Activated T-cell treated with anti-CD3 and anti-CD28 coated beads, Interleukin-2, amount 50 U/mL, for 72 hours (primary cell): ENCODE measurements around the gene MPDZ. TPM values are rescaled to one million over a fixed set of nuclear protein-coding genes. Genes with fewer than 3 reads are reported as not detected.

ENCODE experiments used
- ATAC-seq, 2 donors: fragments of 150-1000 bp; cut with Tn5 transposase; replicated peaks in 1 of 2; 2 replicates each; pipeline ENCODE4 v1.10.0; 2021; ENCODE audit warnings: moderate library complexity in 2 of 2, mild to moderate bottlenecking in 1 of 2
- DNase-seq, 2 donors: peaks; one replicate each; pipeline ENCODE4 v3.0.0; 2021 to 2022; ENCODE audit warnings: mixed read lengths in 1 of 2
- H3K27ac Mint-ChIP-seq: one replicate; pipeline ENCODE4 v1.8.0; 2022; ENCODE audit warnings: mild to moderate bottlenecking, moderate library complexity, mixed read lengths
- H3K27me3 Mint-ChIP-seq: one replicate; pipeline ENCODE4 v1.8.0; 2022; ENCODE audit warnings: low read depth, mixed read lengths
- H3K36me3 Mint-ChIP-seq, 2 donors: one replicate each; pipeline ENCODE4 v1.8.0; 2022; ENCODE audit warnings: mixed read lengths in 2 of 2, mild to moderate bottlenecking in 1 of 2; ENCODE audit not compliant: insufficient read depth in 2 of 2
- H3K4me1 Mint-ChIP-seq: one replicate; pipeline ENCODE4 v1.8.0; 2022; ENCODE audit warnings: low read depth, mixed read lengths
- H3K4me3 Mint-ChIP-seq, 2 donors: one replicate each; pipeline ENCODE4 v1.8.0; 2022; ENCODE audit warnings: mild to moderate bottlenecking in 2 of 2, mixed read lengths in 2 of 2, moderate library complexity in 2 of 2
- H3K9me3 Mint-ChIP-seq, 2 donors: one replicate each; pipeline ENCODE4 v1.8.0; 2022; ENCODE audit warnings: mixed read lengths in 2 of 2
- total RNA-seq, 2 donors: library from RNA; stranded (reverse); gene quantifications; one replicate each; pipeline ENCODE4 v1.2.3, GENCODE V29; 2022

The MPDZ gene
- total RNA-seq, 2 donors from 2014 or later: not detected

DNA sequence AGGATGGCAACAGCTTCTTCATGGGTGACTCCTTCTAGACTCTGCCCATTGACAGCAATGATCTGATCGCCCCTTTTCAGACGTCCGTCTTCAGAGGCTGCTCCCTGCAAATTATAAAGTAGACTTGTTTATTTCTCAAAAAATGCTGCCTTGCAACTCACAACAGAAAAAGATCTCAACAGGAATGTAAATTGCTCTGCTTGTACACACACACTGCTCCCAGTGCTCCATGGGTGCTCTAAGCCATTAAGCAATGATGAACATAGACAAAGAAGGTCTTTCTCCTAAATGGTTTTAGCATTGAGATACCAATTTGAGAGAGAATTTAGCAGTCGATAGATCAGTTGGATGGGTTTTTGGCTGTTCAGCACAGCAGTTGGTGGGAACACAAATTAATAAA, 172.5 kb downstream of the MPDZ start:
- DNase-seq (no peak), ATAC-seq (no peak)
- H3K9me3 Mint-ChIP-seq: peaks cover 1 to 6% of the 10 kb centered on the region in 2 donors
- H3K27me3 Mint-ChIP-seq: no peaks in the 10 kb centered on the region
- no peak overlapping the region for H3K27ac Mint-ChIP-seq
- no peaks in the 10 kb centered on the region for H3K36me3 Mint-ChIP-seq
- no peaks in the 10 kb centered on the region for H3K4me1 Mint-ChIP-seq
- H3K4me3 Mint-ChIP-seq: no peak overlapping the region

DNA sequence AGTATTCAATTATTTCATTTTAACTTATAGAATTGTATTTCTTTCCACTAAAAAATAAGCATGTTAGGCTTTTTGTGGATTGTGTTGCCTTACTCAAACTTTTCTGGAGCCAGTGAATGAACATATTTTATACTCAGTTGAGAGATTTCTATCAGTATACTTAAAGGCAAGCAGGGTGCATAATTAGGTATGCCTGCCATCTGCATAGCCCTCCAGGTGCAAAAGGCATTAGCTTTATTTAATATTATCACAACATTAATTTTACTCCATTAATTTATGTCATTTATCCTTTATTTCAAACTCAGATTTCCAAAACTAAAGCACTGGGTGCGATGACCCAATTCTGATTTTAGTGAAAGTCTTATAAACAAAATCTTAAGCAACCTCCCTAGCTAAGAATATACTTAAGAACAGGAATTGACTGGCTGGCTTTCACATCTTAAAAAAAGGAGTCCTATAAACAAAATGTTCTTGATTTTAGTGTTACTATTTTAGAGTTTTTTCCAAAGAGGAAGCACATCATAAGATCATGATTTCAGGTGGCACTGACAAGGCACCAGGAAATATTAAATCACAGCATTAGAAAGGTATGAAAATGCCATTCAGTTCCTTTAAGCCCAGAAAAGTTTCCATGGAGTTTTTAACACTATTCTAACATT, 178.4 kb downstream of the MPDZ start:
- Mint-ChIP-seq H3K36me3 (no peaks in the 10 kb centered on the region), H3K9me3 (peaks cover 0 to 5% of the 10 kb centered on the region in 2 donors), H3K4me1 (no peaks in the 10 kb centered on the region), H3K27ac (no peak overlapping the region), H3K27me3 (no peaks in the 10 kb centered on the region), H3K4me3 (no peak overlapping the region)
- ATAC-seq (no peak), DNase-seq (no peak)

DNA sequence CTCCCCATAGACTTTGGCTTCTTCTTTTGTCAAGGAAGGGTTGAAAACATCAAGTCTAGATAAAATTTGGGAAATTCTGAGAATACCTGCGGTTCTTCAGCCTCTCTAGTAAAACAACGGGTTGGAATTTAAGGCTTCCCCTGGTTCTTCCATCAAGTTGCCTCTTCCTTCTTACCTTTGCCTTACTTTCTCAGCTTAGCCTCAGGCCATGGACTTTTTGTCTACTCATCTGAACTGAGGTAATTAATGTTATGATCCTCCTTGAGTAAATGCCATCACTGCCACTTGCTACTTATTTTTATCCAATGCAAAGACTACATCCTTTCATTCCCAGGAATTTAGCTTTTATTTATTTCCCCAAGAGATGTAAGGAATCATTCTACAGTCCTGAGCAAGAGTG, 184.4 kb downstream of the MPDZ start:
- Mint-ChIP-seq H3K27me3 (no peaks in the 10 kb centered on the region), H3K9me3 (peaks cover 2 to 9% of the 10 kb centered on the region in 2 donors), H3K36me3 (no peaks in the 10 kb centered on the region), H3K4me3 (no peak overlapping the region), H3K4me1 (no peaks in the 10 kb centered on the region), H3K27ac (no peak overlapping the region)
- DNase-seq (no peak), ATAC-seq (no peak)

DNA sequence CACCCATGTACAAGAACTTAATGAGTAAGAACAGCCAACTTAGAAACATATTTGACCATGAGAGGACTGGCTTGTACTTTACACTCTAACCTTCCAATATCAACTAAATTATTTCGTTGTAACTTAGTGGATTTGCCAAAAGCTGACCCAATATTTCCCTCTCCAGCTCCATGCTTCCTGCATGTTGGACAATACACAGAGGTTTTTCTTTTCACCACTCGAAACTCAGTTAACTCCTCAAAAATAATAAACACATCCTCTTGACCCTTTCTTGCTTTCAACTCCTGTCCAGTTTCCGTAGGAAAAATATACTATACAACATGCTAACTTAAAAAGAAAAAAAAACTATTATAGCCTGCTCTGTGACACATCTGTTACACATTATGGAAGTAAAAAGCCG, 188.9 kb downstream of the MPDZ start:
- ATAC-seq (no peak), DNase-seq (no peak)
- Mint-ChIP-seq H3K4me1 (no peaks in the 10 kb centered on the region), H3K4me3 (no peak overlapping the region), H3K9me3 (peaks cover 2 to 6% of the 10 kb centered on the region in 2 donors), H3K27me3 (no peaks in the 10 kb centered on the region), H3K36me3 (no peaks in the 10 kb centered on the region), H3K27ac (no peak overlapping the region)

DNA sequence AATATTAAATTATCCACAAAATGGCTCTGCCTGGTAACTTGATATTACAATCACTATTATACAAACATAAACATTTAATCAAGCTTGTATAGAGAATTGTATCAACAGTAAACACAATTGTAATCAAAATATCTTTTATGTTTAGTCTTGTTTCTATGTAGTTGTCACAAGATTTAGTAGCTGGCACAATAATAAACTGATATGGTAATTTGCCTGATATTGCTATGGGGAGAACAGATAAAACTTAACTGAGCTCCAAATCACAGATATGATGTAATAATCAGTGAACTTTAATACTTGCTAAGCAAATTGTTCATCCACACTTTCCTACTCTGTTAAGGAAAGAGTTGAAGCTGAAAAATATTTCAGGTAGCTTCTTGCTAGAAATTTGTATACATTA, 189.8 kb downstream of the MPDZ start:
- ATAC-seq (no peak), DNase-seq (no peak)
- no peak overlapping the region for H3K4me3 Mint-ChIP-seq
- H3K9me3 Mint-ChIP-seq: peaks cover 2 to 3% of the 10 kb centered on the region in 2 donors
- H3K36me3 Mint-ChIP-seq: no peaks in the 10 kb centered on the region
- no peak overlapping the region for H3K27ac Mint-ChIP-seq
- H3K27me3 Mint-ChIP-seq: no peaks in the 10 kb centered on the region
- no peaks in the 10 kb centered on the region for H3K4me1 Mint-ChIP-seq

DNA sequence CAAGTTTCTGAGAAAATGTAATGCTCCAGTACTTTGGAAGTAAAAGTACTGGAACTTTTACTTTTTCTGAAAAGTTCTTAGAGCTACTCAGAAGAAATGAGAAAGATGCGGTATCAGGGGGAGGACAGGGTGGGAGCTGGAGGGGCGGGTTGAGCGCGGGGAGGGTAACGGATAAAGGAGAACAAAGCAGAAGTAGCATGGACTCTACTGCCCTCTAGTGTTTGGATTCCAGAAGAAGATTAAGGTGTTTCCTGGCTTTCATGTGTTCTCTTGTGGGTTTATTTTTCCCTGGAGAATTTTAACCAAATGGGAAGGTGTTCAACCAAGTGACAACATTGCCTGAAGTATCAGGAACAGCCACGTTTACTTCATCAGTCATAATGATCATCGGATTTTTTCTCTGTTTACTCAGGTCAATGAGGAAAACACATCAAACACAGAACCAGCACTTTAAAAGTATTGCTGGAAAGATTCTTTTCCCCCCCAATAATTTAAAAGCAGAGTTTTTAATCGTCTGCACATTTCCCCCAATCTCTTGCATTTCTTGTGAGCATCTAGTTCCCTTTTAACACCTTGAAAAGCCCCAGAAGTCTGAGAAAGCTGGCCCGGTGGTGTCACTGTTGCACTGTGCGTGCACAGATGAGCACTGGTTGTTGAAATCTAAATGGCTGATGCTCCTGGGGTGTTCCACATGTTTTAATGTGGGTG, 190.6 kb downstream of the MPDZ start:
- peaks cover 0 to 3% of the 10 kb centered on the region in 2 donors for H3K9me3 Mint-ChIP-seq
- H3K4me1 Mint-ChIP-seq: no peaks in the 10 kb centered on the region
- ATAC-seq (no peak), DNase-seq (no peak)
- H3K27me3 Mint-ChIP-seq: no peaks in the 10 kb centered on the region
- H3K27ac Mint-ChIP-seq: no peak overlapping the region
- no peak overlapping the region for H3K4me3 Mint-ChIP-seq
- no peaks in the 10 kb centered on the region for H3K36me3 Mint-ChIP-seq

DNA sequence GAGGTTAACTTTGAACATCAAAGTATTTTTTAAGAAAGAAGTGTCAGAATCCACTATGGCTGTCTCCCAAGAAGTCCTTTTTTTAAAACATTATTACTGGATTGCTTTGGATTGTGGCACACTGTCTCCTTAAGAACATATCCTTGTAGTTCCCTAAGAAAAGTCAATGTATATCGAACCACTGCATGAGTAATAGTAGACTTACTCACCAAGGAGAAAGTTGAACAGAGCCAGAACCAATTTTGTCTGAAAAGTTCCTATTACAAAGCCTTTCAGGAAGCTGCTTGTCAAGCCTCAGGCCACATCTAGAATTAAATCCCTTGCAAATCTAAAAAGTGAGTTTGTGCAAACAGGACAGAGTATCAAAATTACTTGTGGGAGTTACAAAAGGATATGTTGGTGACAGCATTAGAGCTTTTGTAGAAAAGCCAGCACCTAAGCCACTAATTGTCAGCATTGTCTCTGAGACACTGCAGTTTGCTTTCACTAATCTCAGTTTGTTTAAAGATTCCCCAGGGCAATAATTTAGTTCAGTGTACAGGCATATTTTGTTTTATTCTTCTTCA, 195.4 kb downstream of the MPDZ start:
- H3K27ac Mint-ChIP-seq: no peak overlapping the region
- H3K27me3 Mint-ChIP-seq: no peaks in the 10 kb centered on the region
- ATAC-seq (no peak), DNase-seq (no peak)
- H3K36me3 Mint-ChIP-seq: no peaks in the 10 kb centered on the region
- peaks cover 0 to 1% of the 10 kb centered on the region in 2 donors for H3K9me3 Mint-ChIP-seq
- no peak overlapping the region for H3K4me3 Mint-ChIP-seq
- H3K4me1 Mint-ChIP-seq: no peaks in the 10 kb centered on the region

DNA sequence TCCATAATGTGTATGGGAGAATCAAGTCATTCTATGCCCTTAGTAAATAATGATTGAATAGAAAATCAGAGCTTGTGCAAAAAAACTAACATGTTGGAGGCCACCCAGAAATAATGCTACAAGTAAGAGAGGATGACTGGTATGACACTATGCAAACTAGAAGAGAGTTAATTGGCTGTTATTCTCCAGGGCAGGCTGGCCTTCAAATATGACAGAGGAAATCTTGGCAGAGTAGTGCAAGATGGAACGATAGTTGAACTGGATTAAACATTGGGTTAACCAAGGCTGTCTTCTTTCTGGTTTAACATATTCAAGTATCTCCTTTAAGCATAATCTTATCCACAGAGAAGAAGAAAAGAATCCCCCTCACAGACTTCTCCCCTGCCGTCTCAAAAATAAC, 196.1 kb downstream of the MPDZ start:
- Mint-ChIP-seq H3K27me3 (no peaks in the 10 kb centered on the region), H3K4me3 (no peak overlapping the region), H3K9me3 (peaks cover 0 to 1% of the 10 kb centered on the region in 2 donors), H3K4me1 (no peaks in the 10 kb centered on the region), H3K27ac (no peak overlapping the region), H3K36me3 (no peaks in the 10 kb centered on the region)
- ATAC-seq: no peak
- no peak for DNase-seq

DNA sequence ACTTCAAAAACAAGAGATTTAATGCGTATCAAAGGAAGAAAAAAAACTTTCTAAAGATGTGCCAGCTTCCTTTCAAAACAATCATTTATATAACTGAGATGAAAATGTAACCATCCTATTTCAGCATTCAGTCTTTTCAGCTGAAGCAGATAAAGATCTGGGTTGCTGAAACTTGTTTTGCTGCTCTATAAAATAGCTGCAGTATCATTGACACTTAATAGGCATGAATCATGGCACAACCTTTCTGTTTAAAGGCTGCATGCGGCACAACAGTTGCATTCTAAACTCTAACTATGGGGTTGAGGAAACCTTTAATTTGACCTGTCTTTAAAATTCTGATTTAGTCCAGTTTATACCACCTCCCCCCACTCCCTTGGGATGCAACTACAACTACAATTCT, 196.7 kb downstream of the MPDZ start:
- Mint-ChIP-seq H3K36me3 (no peaks in the 10 kb centered on the region), H3K9me3 (peaks cover 0 to 1% of the 10 kb centered on the region in 2 donors), H3K4me3 (no peak overlapping the region), H3K27me3 (no peaks in the 10 kb centered on the region), H3K4me1 (no peaks in the 10 kb centered on the region), H3K27ac (no peak overlapping the region)
- ATAC-seq (no peak), DNase-seq (no peak)

DNA sequence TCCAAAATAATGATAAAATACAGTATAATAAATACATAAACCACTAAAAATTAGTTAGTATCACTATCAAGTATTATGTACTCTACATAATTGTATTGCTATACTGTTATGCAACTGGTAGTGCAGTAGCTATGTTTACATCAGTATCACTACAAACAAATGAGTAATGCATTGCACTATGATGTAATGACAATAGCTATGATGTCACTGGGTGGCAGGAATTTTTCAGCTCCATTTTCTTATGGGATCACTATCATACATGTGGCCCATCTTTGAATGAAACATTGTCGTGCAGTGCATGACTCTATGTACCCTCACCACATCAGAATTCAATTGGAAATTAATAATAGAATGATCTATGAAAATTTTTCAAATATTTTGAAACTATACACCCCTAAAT, 201.3 kb downstream of the MPDZ start:
- no peak for DNase-seq
- Mint-ChIP-seq H3K27ac (no peak overlapping the region), H3K27me3 (no peaks in the 10 kb centered on the region), H3K4me3 (no peak overlapping the region), H3K36me3 (peaks cover 0 to 3% of the 10 kb centered on the region in 2 donors), H3K9me3 (peaks cover 4% of the 10 kb centered on the region in 2 donors), H3K4me1 (no peaks in the 10 kb centered on the region)
- ATAC-seq: no peak

DNA sequence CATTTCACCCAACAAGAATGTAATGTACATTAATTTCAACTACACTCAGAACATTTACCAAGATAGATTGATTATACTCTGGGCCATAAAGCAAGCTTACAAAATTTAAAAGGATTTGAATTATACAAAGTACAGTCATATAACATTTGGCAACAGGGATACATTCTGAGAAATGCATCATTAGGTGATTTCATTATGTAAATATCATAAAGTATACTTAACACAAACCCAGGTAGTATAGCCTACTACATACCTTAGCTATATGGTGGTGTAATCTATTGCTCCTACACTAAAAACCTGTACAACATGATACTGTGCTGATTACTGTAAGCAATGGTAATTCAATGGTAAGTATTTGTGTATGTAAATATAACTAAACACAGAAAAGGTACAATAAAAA, 202.9 kb downstream of the MPDZ start:
- H3K27me3 Mint-ChIP-seq: no peaks in the 10 kb centered on the region
- no peak for ATAC-seq

DNA sequence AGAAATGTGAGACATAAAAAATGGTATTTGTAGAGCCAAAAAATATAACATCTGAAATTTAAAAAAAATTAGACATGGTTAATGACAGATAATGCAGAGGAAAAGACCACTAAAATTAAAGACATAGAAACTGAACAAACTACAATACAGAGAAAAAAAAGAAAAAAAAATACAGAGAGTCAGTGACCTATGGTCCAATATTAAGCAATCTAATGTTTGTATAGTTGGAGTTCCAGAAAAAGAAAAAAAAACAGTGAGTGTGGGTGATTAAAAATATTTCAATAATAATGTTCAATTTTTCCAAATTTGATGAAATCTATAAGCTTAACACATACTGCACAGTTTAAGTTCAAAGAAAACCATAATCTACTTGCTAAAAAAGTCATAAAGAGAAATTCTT, 207.6 kb downstream of the MPDZ start:
- DNase-seq: no peak
- no peak for ATAC-seq
- H3K36me3 Mint-ChIP-seq: peaks cover 0 to 3% of the 10 kb centered on the region in 2 donors
- H3K27ac Mint-ChIP-seq: no peak overlapping the region
- H3K4me1 Mint-ChIP-seq: no peaks in the 10 kb centered on the region
- no peaks in the 10 kb centered on the region for H3K27me3 Mint-ChIP-seq
- H3K4me3 Mint-ChIP-seq: no peak overlapping the region
- peaks cover 9% of the 10 kb centered on the region in 2 donors for H3K9me3 Mint-ChIP-seq

More for the DNA sequence above, 202.9 kb downstream of the MPDZ start:
- peaks cover 0 to 3% of the 10 kb centered on the region in 2 donors for H3K36me3 Mint-ChIP-seq
- peaks cover 7% of the 10 kb centered on the region in 2 donors for H3K9me3 Mint-ChIP-seq
- H3K4me1 Mint-ChIP-seq: no peaks in the 10 kb centered on the region
- H3K4me3 Mint-ChIP-seq: no peak overlapping the region
- DNase-seq: no peak
- H3K27ac Mint-ChIP-seq: no peak overlapping the region

DNA sequence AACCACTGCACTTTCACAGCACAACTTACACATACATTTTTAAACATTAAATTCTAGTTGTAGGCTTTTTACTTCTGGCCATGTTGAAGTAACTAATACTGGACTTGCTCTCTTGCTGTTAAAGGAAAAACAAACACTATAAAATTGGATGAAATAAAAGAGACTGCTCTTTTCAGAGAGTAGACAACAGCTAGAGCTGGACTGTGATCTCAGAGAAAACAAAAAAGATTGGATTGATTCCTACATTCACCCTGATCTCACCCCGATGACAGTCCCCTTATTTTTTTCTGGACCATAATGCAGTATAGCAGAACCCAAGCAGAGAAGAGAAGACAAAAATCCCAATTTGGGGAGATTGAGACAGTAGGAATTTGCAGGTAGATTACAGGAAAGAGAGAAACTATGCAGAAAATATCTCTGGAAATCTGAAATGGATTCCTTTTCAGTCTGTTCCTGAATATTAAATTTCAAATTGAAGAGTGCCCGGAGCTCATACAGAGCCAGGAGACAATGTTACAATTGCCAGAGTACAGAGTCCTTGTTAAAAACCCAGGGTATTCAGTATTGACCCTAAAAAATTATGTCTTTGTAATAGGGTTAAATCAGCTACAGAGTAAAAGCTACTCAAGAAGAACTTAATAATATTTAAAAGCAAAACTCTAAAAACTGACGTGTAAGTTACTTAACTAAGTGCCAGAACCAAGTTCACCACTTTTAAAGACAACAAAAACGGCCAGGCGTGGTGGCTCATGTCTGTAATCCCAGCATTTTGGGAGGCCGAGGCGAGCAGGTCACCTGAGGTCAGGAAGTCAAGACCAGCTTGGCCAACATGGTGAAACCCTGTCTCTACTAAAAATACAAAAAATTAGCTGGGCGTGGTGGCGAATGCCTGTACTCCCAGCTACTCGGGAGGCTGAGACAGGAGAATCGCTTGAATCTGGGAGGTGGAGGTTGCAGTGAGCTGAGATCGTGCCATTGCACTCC, 208.6 kb downstream of the MPDZ start:
- H3K4me1 Mint-ChIP-seq: no peaks in the 10 kb centered on the region
- peaks cover 0 to 3% of the 10 kb centered on the region in 2 donors for H3K36me3 Mint-ChIP-seq
- H3K4me3 Mint-ChIP-seq: no peak overlapping the region
- H3K27me3 Mint-ChIP-seq: no peaks in the 10 kb centered on the region
- H3K9me3 Mint-ChIP-seq: peaks cover 9 to 10% of the 10 kb centered on the region in 2 donors
- H3K27ac Mint-ChIP-seq: no peak overlapping the region
- DNase-seq (no peak), ATAC-seq (no peak)
